ENCODE data around the gene RNF34.

Gene RNF34

GRCh38 chr12:121400332-121401139 lies 618 bp downstream of the RNF34 start:
- DNase-seq (ENCODE audit: low read depth) = no peak
- TF ChIP-seq CTCF (IDR thresholded peaks at IDR 0.05; ENCODE audit: control insufficient read depth, insufficient read depth, low read depth, low read length, missing control alignments) = no peak
- H3K4me3 ChIP-seq (ENCODE audit: control insufficient read depth, low read depth, low read length) = peak overlapping the region; percentile 88

- H3K4me3 ChIP-seq (ENCODE audit: control insufficient read depth, low read depth, low read length) = no peak overlapping the region
- DNase-seq (ENCODE audit: low read depth) = no peak
- no peak for TF ChIP-seq CTCF (IDR thresholded peaks at IDR 0.05; ENCODE audit: control insufficient read depth, insufficient read depth, low read depth, low read length, missing control alignments)
Observed at GRCh38 chr12:121403721-121404120, 3.8 kb downstream of the RNF34 start.

- no peak overlapping the region for H3K4me3 ChIP-seq (ENCODE audit: control insufficient read depth, low read depth, low read length)
- DNase-seq (ENCODE audit: low read depth) = no peak
- no peak for TF ChIP-seq CTCF (IDR thresholded peaks at IDR 0.05; ENCODE audit: control insufficient read depth, insufficient read depth, low read depth, low read length, missing control alignments)
Observed at GRCh38 chr12:121404734-121405133, 4.8 kb downstream of the RNF34 start.

GRCh38 chr12:121405211-121405610 lies 5.3 kb downstream of the RNF34 start:
- TF ChIP-seq CTCF (IDR thresholded peaks at IDR 0.05; ENCODE audit: control insufficient read depth, insufficient read depth, low read depth, low read length, missing control alignments) = no peak
- no peak overlapping the region for H3K4me3 ChIP-seq (ENCODE audit: control insufficient read depth, low read depth, low read length)
- DNase-seq (ENCODE audit: low read depth) = no peak

GRCh38 chr12:121413917-121414316 lies 14.0 kb downstream of the RNF34 start:
- no peak for DNase-seq (ENCODE audit: low read depth)
- no peak overlapping the region for H3K4me3 ChIP-seq (ENCODE audit: control insufficient read depth, low read depth, low read length)
- TF ChIP-seq CTCF (IDR thresholded peaks at IDR 0.05; ENCODE audit: control insufficient read depth, insufficient read depth, low read depth, low read length, missing control alignments) = no peak

GRCh38 chr12:121417847-121418246 lies 17.9 kb downstream of the RNF34 start:
- TF ChIP-seq CTCF (IDR thresholded peaks at IDR 0.05; ENCODE audit: control insufficient read depth, insufficient read depth, low read depth, low read length, missing control alignments) = no peak
- H3K4me3 ChIP-seq (ENCODE audit: control insufficient read depth, low read depth, low read length) = no peak overlapping the region

More at GRCh38 chr12:121417847-121418246, 17.9 kb downstream of the RNF34 start:
- no peak for DNase-seq (ENCODE audit: low read depth)

Measured in AG09309 (cell line).